Activated CD4-positive, alpha-beta T cell treated with anti-CD3 and anti-CD28 coated beads, Interleukin-2, Interleukin-4, amounts not matched to agents 100 ng/mL and 50 ng/mL, durations not matched to agents 16 hours and 8 hours (primary cell): ENCODE measurements around the gene SF3B5.
"Not testable (repeated sequence)": the region's sequence is repeated elsewhere in the genome, so short reads cannot be mapped to it uniquely, and the experiment has no call there.

Source experiments
- DNase-seq: peaks from one replicate; pipeline ENCODE4 v3.0.0-alpha.2; 2020; ENCODE audit warnings: low spot score

SF3B5 gene

GRCh38 chr6:144063744-144064401 lies 31.5 kb downstream of the SF3B5 start:
- DNase-seq, result peak; percentile 89

GRCh38 chr6:144063246-144063743 lies 32.1 kb downstream of the SF3B5 start:
- DNase-seq, result no peak

GRCh38 chr6:144062786-144063185 lies 32.6 kb downstream of the SF3B5 start:
- no peak for DNase-seq

- no peak for DNase-seq
These were observed 36.2 kb downstream of the SF3B5 start for GRCh38 chr6:144059139-144059538.

GRCh38 chr6:144055121-144055931 lies 40.0 kb downstream of the SF3B5 start:
- DNase-seq, result peak; percentile 56

- no peak for DNase-seq
These were observed 41.8 kb downstream of the SF3B5 start for GRCh38 chr6:144053601-144054000.

GRCh38 chr6:144052488-144052887 lies 42.9 kb downstream of the SF3B5 start:
- DNase-seq, result no peak

GRCh38 chr6:144049386-144049785 lies 46.0 kb downstream of the SF3B5 start:
- no peak for DNase-seq

GRCh38 chr6:144047688-144048087 lies 47.7 kb downstream of the SF3B5 start:
- DNase-seq, result no peak

GRCh38 chr6:144046672-144047071 lies 48.7 kb downstream of the SF3B5 start:
- DNase-seq, result not testable (repeated sequence)

GRCh38 chr6:144044989-144045388 lies 50.4 kb downstream of the SF3B5 start:
- not testable (repeated sequence) for DNase-seq
